Peyer's patch (tissue), 4 donors: ENCODE data around the gene CSNK1A1L.

Experiments
- POLR2A ChIP-seq, 2 donors: fragments of 450-650 bp; IDR thresholded peaks; one replicate each; pipeline ENCODE4 v1.5.1; 2017; ENCODE audit warnings: antibody characterized with exemption in 2 of 2, mild to moderate bottlenecking in 2 of 2, moderate library complexity in 2 of 2
- TF ChIP-seq, protein P1 (sequence below), 6 experiments: fragments of 450-650 bp in 4 of 6; fragments of 200-600 bp in 2 of 6; sonication (generic) in 1 of 6; IDR thresholded peaks; one replicate each; pipeline ENCODE4 v1.5.1; 2017 to 2019; ENCODE audit warnings: antibody characterized with exemption in 6 of 6, mild to moderate bottlenecking in 3 of 6, moderate library complexity in 1 of 6

DNA sequence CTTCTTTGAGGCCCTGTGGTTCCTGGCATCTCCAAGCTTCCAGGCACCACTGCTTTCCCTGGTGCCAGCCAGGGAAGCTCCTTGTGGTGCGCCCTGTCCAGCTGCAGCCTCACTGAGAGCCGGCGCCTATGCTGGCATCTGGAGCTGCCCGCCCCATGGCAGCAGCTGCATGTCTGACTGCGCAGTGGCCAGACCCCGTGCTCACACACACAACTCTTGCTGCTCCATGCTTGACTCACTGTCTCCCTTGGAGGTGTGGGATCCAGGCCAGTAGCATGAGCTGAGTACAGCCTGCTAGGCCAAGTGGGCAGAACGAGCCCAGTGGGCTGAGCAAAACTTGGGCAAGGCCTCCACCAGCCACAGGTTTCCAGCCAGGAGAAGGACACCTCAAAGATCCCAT is 34.5 kb downstream of the CSNK1A1L start:
- TF ChIP-seq, protein P1, sequence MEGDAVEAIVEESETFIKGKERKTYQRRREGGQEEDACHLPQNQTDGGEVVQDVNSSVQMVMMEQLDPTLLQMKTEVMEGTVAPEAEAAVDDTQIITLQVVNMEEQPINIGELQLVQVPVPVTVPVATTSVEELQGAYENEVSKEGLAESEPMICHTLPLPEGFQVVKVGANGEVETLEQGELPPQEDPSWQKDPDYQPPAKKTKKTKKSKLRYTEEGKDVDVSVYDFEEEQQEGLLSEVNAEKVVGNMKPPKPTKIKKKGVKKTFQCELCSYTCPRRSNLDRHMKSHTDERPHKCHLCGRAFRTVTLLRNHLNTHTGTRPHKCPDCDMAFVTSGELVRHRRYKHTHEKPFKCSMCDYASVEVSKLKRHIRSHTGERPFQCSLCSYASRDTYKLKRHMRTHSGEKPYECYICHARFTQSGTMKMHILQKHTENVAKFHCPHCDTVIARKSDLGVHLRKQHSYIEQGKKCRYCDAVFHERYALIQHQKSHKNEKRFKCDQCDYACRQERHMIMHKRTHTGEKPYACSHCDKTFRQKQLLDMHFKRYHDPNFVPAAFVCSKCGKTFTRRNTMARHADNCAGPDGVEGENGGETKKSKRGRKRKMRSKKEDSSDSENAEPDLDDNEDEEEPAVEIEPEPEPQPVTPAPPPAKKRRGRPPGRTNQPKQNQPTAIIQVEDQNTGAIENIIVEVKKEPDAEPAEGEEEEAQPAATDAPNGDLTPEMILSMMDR (IDR thresholded peaks at IDR 0.05), result no peak
- no peak for TF ChIP-seq POLR2A (IDR thresholded peaks at IDR 0.05)
